HG03066 (cell line): ENCODE measurements around the gene FAR2.
"Not testable (repeated sequence)": the region's sequence is repeated elsewhere in the genome, so short reads cannot be mapped to it uniquely, and the experiment has no call there.

ENCODE experiments used
- ATAC-seq: cut with Tn5 transposase; IDR thresholded peaks from one replicate; pipeline ENCODE4 v1.9.1; 2021; ENCODE audit warnings: low read depth; ENCODE audit not compliant: unreplicated experiment

FAR2 gene

DNA sequence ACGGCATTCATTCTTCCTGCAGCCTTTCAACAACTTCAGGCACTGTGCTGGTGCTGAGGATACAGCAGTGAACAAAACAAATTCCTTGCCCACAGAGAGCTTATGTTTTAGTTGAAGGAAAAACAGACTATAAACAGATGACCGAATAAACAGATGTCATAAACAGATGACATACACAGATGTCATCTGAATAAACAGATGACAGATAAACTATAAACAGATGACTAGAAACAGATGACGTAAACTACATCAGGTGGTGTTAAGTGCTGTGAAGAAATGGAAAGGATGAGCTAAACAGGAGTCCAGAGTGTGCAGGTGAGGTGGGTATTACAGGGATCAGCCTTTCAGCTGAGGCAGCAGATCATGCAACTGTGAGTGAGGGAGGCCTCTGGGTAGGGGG, 80.9 kb downstream of the FAR2 start:
- ATAC-seq, result no peak

DNA sequence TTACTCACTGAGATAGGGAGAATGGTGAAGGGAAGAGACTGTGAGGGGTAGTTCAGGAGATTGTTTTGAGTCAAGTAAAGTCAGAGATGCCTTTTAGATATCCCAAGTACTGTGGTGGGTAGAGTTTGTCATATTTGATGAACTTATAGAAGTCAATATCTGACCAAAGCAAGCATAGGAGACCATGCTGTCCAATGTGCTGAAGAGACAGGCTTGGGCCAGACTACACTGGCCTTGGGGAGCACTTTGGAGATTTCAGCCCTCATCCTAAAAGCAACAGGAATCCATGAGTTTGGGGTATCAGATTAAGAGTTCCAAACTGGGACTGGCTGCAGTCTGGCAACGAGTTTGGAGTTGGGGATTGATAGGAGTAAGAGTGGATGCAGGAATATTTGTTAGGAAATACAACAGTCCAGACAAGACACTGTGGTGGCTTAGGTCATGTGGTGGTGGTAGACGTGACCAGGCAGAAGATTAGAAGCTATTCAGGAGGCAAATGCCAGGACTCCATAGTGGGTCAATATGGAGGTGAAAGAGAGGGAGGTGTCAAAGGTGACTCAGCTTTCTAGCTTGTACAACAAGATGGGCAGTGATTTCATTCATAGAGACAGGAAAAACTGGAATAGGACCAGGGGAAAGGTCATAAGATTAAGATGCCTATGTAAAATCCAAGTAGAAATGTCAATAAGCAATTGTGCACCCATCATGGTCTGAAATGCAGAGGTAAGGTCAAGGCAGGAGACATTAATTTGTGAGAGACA, 81.9 kb downstream of the FAR2 start:
- no peak for ATAC-seq

GRCh38 chr12:29232086-29232485, 83.0 kb downstream of the FAR2 start:
- ATAC-seq, result no peak

- ATAC-seq, result no peak
These were observed 85.5 kb downstream of the FAR2 start for GRCh38 chr12:29234552-29234951.

GRCh38 chr12:29234965-29235626, 86.0 kb downstream of the FAR2 start:
- no peak for ATAC-seq

DNA sequence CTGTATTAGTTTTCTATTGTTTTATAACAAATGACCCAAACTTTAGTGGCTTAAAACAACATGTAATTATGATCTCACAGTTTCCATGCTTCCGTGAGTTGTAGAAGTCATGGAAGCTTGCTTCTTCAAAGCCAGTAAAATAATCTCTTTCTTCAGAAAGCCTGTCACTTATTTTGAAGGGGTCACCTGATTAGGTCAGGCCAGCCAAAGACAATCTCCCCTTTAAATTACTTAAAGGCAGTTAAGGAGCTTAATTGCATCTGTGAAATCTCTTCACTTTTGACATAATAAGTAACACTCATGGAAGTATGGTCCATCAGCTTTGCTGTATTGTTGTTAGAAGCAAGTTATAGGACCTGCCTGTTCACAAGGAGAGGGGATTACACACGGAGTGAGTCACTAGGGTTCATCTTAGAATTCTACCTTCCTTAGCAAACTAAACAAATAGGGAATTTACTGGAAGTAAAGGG, 89.8 kb downstream of the FAR2 start:
- ATAC-seq, result no peak

DNA sequence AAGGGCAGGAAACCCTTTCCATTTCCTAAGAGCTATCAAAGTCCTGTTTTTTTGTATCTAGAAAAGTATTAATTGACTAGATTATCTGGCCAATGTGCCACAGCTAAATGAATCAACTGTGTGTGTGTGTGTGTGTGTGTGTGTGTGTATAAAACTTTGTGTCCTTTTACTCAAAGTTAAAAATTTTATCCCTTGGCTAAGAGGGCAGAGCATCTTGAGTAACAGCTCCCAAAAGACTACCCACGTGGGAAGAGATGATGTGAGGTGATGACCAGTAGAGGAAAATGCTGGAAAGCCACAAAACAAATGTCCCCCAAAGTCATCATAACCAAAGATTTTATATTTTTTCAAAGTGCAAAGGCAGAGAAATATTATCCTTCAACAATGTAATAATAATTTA, 90.3 kb downstream of the FAR2 start:
- no peak for ATAC-seq

- ATAC-seq, result no peak
These were observed 91.4 kb downstream of the FAR2 start for GRCh38 chr12:29240441-29240840.

DNA sequence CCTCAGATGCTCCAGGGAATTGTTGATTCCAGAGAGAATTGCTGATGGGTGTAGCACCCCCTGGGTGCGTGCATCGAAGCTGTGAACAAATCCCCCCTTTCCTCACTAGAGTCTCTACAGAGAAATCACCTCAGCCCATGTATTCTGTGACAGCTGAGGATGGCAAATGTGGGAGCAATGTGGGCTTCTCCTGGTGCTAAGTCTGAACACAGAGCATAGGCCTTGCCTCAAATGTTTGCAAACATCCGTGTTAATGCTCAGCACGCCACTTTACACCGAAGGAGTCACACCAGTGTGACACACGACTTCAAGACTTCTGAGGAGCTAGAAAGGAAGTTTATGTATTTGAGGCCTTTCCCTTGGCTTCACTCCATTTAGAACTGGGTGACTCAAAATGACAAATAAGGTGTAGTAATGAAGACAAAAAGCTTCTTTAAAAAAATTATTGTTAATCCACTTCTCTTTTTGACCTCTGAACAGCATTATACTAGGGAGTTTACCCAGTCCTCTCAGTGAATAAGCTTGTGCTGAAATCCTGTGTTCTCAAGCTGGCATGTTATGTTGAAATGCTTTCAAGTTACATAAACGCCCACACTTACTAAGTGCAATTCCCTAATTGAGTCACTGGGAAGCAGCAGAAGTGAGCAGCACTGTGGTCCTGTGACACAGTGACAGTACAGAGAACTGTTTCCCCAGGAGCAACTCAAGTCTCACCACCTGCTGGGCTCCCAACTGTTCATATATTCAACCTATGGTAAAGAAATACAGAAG, 92.9 kb downstream of the FAR2 start:
- peak; percentile 67 for ATAC-seq

- no peak for ATAC-seq
These were observed 93.9 kb downstream of the FAR2 start for GRCh38 chr12:29242921-29243431.

GRCh38 chr12:29244159-29244765, 95.2 kb downstream of the FAR2 start:
- no peak for ATAC-seq

DNA sequence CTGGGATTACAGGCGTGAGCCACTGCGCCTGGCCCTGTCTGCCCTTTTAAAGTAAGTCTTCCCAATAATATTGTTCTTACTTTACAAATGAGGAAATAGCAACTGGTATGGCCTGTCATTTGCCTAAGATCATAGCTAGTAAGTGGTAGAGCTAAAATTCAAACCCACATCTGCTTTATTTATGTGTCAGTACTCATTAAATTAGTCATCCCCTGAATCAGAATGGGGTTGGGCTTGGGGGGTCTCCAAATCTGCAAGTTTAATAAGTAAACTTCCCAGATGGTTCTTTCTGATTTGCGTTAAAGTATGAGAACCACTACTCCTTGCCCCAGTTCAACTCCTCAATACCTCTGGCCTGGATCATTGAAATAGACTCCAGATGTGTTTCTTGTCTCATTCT, 96.2 kb downstream of the FAR2 start:
- no peak for ATAC-seq

- no peak for ATAC-seq
These were observed 100.9 kb downstream of the FAR2 start for GRCh38 chr12:29249930-29250329.

GRCh38 chr12:29253906-29254625, 105.0 kb downstream of the FAR2 start:
- ATAC-seq, result no peak

DNA sequence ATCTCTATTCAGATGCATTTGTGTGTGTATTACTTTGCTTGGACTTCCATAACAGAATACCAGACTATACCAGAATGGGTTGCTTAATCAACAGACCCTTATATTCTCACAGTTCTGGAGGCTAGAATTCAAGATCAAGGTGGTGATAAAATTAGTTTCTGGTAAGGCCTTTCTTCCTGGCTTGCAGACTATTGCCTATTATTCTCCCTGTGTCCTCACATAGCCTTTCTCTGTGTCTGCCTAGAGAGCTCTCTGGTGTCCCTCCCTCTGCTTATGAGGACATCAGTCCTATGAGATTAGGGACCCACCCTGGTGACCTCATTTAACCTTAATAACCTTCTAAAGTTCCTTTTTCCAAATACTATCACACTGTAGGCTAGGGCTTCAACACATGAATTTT, 106.0 kb downstream of the FAR2 start:
- no peak for ATAC-seq

GRCh38 chr12:29256598-29256997, 107.5 kb downstream of the FAR2 start:
- ATAC-seq, result no peak

GRCh38 chr12:29257687-29258086, 108.6 kb downstream of the FAR2 start:
- ATAC-seq, result not testable (repeated sequence)

- no peak for ATAC-seq
These were observed 115.3 kb downstream of the FAR2 start for GRCh38 chr12:29264424-29264823.

GRCh38 chr12:29269706-29270408, 120.8 kb downstream of the FAR2 start:
- no peak for ATAC-seq

- no peak for ATAC-seq
These were observed 121.4 kb downstream of the FAR2 start for GRCh38 chr12:29270446-29270845.
